ENCODE results near the gene SNRPN. TPM values are rescaled to one million over a fixed set of nuclear protein-coding genes. Genes with fewer than 3 reads are reported as not detected.
"Not testable (repeated sequence)": the region's sequence is repeated elsewhere in the genome, so short reads cannot be mapped to it uniquely, and the experiment has no call there.

SNRPN gene
- 100 to 1,000 TPM; 111 to 124 (median 120) TPM for total RNA-seq
- total RNA-seq (2013): 156 TPM
- total RNA-seq: 3.3 to 20.5 (median 12.6) reads per million in 29 experiments

DNA sequence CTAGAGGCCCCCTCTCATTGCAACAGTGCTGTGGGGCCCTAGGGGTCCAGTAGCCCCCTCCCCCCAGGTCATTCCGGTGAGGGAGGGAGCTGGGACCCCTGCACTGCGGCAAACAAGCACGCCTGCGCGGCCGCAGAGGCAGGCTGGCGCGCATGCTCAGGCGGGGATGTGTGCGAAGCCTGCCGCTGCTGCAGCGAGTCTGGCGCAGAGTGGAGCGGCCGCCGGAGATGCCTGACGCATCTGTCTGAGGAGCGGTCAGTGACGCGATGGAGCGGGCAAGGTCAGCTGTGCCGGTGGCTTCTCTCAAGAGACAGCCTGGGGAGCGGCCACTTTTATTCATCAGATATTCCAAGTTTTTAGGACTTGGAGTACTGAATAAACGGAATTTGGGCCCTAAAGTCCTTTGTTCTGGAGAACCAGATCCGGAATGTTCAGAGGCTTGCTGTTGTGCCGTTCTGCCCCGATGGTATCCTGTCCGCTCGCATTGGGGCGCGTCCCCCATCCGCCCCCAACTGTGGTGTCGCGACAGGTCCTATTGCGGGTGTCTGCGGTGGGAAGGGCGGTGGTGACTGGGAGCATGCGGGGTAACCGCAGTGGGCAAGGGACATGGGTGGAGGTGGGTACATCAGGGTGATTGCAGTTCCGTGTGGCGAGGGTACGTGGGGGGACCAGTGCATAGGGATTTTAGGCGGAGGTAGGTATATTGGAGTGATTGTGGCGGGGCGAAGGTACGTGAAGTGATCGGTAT lies at the start of gene SNRPN, which contains the start of gene SNURF:
TSS of gene SNRPN (plus strand) at position 205 of the 748 bp plus-strand sequence. CDS start 19,467 bp downstream, outside the sequence.
TSS of gene SNURF (plus strand) at position 205 of the 748 bp plus-strand sequence. CDS start at position 267, 62 bp downstream.
- POLR2A ChIA-PET: no interaction called here

DNA sequence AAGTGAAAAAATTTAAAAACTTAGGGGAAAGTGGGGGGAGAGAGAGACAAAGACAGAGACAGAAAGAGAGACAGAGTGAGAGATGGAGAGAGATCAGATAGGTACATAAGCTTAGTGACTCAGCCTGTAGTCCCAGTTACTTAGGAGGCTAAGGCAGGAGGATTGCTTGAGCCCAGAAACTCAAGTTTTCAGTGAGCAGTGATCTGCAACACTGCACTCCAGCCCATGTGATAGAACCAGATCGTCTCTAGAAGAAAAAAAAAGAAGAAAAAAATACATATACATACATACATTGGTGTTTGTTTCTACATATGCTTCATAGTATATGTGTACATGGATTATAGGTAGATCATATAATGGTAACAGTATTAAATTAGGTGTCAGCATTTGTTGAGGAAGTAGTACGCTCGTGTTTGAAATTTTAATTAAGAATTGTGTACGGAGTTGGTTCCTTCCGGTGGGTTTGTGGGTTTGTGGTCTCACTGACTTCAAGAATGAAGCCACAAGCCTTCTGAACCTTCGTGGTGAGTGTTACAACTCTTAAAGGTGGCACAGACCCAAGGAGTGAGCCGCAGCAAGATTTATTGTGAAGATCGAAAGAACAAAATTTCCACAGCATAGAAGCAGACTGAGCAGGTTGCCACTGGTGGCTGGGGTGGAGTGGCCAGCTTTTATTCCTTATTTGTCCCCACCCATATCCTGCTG lies 38.3 kb upstream of the SNRPN start:
- peaks cover 5 to 9% (median 7%) of the 10 kb centered on the region in 3 donors for H3K4me1 Mint-ChIP-seq
- H3K4me3 Mint-ChIP-seq: peak overlapping the region in 1 of 3 donors; percentile 25
- H3K27ac Mint-ChIP-seq: no peak overlapping the region

More for the DNA sequence above, at the start of gene SNRPN, which contains the start of gene SNURF:
- peak; percentile 22 to 76 (median 49) for DNase-seq
- peak within 1 kb of the TSS; percentile 88 for H3K27ac ChIP-seq (ENCODE audit: low read length)
- H3K4me3 ChIP-seq (ENCODE audit: control insufficient read depth in 1 of 2, extremely low read depth in 1 of 2, low read length in 1 of 2): peak within 1 kb of the TSS; percentile 81 to 87
- H3K27ac Mint-ChIP-seq: peak within 1 kb of the TSS; percentile 94 to 96
- no peaks in the 10 kb centered on the region for H3K9me3 ChIP-seq
- peaks cover 6 to 22% (median 18%) of the 10 kb centered on the region in 3 donors for H3K4me1 Mint-ChIP-seq
- peak; percentile 31 to 59 (median 52) for ATAC-seq (replicated peaks in 1 of 4)
- peak within 1 kb of the TSS; percentile 92 to 94 (median 93) for H3K4me3 Mint-ChIP-seq
- CTCF ChIA-PET: no interaction called here
- peaks cover 0 to 2% of the 10 kb centered on the region in 2 donors for H3K27me3 Mint-ChIP-seq
- H3K27me3 ChIP-seq (replicated peaks in 1 of 2; ENCODE audit: control insufficient read depth in 2 of 2, extremely low read depth in 1 of 2, insufficient read depth in 2 of 2, low read length in 1 of 2): peaks cover 0 to 2% of the 10 kb centered on the region in 2 experiments
- H3K36me3 Mint-ChIP-seq: peaks cover 7% of the 10 kb centered on the region
- H3K4me1 ChIP-seq (ENCODE audit: control insufficient read depth in 1 of 2, extremely low read depth in 1 of 2, insufficient read depth in 2 of 2, low read length in 2 of 2): peaks cover 3 to 15% of the 10 kb centered on the region in 2 experiments
- peaks cover 3 to 12% (median 3%) of the 10 kb centered on the region in 3 donors for H3K9me3 Mint-ChIP-seq
- peaks cover 0 to 4% of the 10 kb centered on the region in 2 donors for H3K36me3 ChIP-seq (ENCODE audit: control insufficient read depth in 2 of 2, extremely low read depth in 1 of 2, insufficient read depth in 1 of 2, low read length in 1 of 2)
- WGBS (ENCODE audit: insufficient coverage): 50% methylated on average over 47 of the region's 47 CpGs

GRCh38 chr15:24917431-24917830 lies 37.4 kb upstream of the SNRPN start:
- Histone ChIP-seq H3K4me3 (ENCODE audit: control insufficient read depth in 1 of 2, extremely low read depth in 1 of 2, low read length in 1 of 2) (no peak overlapping the region), H3K9me3 (no peaks in the 10 kb centered on the region), H3K4me1 (ENCODE audit: control insufficient read depth in 1 of 2, extremely low read depth in 1 of 2, insufficient read depth in 2 of 2, low read length in 2 of 2) (no peaks in the 10 kb centered on the region), H3K27me3 (replicated peaks in 1 of 2; ENCODE audit: control insufficient read depth in 2 of 2, extremely low read depth in 1 of 2, insufficient read depth in 2 of 2, low read length in 1 of 2) (no peaks in the 10 kb centered on the region), H3K27ac (ENCODE audit: low read length) (no peak overlapping the region), H3K36me3 (ENCODE audit: control insufficient read depth in 2 of 2, extremely low read depth in 1 of 2, insufficient read depth in 1 of 2, low read length in 1 of 2) (no peaks in the 10 kb centered on the region)
- whole genome bisulfite sequencing (ENCODE audit: insufficient coverage): 97% methylated on average over 6 of the region's 14 CpGs
- Mint-ChIP-seq H3K27me3 (no peaks in the 10 kb centered on the region), H3K4me1 (peaks cover 5 to 9% (median 7%) of the 10 kb centered on the region in 3 donors), H3K4me3 (no peak overlapping the region), H3K36me3 (no peaks in the 10 kb centered on the region), H3K9me3 (peaks cover 7 to 41% (median 28%) of the 10 kb centered on the region in 3 donors), H3K27ac (no peak overlapping the region)
- POLR2A ChIA-PET: no interaction called here
- no peak for DNase-seq
- ATAC-seq (replicated peaks in 1 of 4): no peak
- CTCF ChIA-PET: interaction anchor here in 1 of 2 donors (0.7 kb wide), 1 partner anchor 44 kb away, joined by 3 read pairs; no protein-coding TSS in a partner anchor

More for the DNA sequence above, 38.3 kb upstream of the SNRPN start:
- Histone ChIP-seq H3K4me3 (ENCODE audit: control insufficient read depth in 1 of 2, extremely low read depth in 1 of 2, low read length in 1 of 2) (no peak overlapping the region), H3K27me3 (replicated peaks in 1 of 2; ENCODE audit: control insufficient read depth in 2 of 2, extremely low read depth in 1 of 2, insufficient read depth in 2 of 2, low read length in 1 of 2) (no peaks in the 10 kb centered on the region), H3K36me3 (ENCODE audit: control insufficient read depth in 2 of 2, extremely low read depth in 1 of 2, insufficient read depth in 1 of 2, low read length in 1 of 2) (no peaks in the 10 kb centered on the region), H3K4me1 (ENCODE audit: control insufficient read depth in 1 of 2, extremely low read depth in 1 of 2, insufficient read depth in 2 of 2, low read length in 2 of 2) (no peaks in the 10 kb centered on the region), H3K27ac (ENCODE audit: low read length) (no peak overlapping the region), H3K9me3 (no peaks in the 10 kb centered on the region)
- ChIA-PET POLR2A (no interaction called here), CTCF (interaction anchor here in 1 of 2 donors (0.6 kb wide), 1 partner anchor 1018 kb away, joined by 6 read pairs; no protein-coding TSS in a partner anchor)
- DNase-seq: peak in 4 of 35 experiments; percentile 1 to 23 (median 4)
- no peaks in the 10 kb centered on the region for H3K36me3 Mint-ChIP-seq
- WGBS (ENCODE audit: insufficient coverage): 10% methylated on average over 5 of the region's 8 CpGs
- H3K9me3 Mint-ChIP-seq: peaks cover 11 to 38% (median 28%) of the 10 kb centered on the region in 3 donors
- no peaks in the 10 kb centered on the region for H3K27me3 Mint-ChIP-seq
- ATAC-seq (replicated peaks in 1 of 4): no peak

DNA sequence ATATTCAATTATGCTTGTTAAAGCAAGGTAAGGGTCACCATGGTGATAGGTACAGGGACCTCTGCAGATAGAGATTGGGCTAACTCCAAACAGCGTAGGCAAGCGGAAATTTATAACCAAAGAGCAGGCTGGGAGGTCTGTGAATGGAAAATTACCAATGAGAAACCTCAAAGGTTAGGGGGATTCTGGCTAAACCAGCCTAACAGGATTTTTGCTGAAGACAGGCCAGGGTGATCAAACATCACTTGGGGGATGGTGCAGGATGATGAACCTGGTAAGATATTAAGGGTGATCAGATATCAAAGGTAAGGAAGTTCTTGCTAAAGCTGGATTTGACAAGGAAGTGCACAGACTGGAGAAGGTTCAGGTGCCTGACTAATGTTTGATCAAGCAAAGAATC lies 35.3 kb upstream of the SNRPN start:
- Histone ChIP-seq H3K27ac (ENCODE audit: low read length) (no peak overlapping the region), H3K36me3 (ENCODE audit: control insufficient read depth in 2 of 2, extremely low read depth in 1 of 2, insufficient read depth in 1 of 2, low read length in 1 of 2) (no peaks in the 10 kb centered on the region), H3K27me3 (replicated peaks in 1 of 2; ENCODE audit: control insufficient read depth in 2 of 2, extremely low read depth in 1 of 2, insufficient read depth in 2 of 2, low read length in 1 of 2) (no peaks in the 10 kb centered on the region), H3K4me1 (ENCODE audit: control insufficient read depth in 1 of 2, extremely low read depth in 1 of 2, insufficient read depth in 2 of 2, low read length in 2 of 2) (no peaks in the 10 kb centered on the region), H3K4me3 (ENCODE audit: control insufficient read depth in 1 of 2, extremely low read depth in 1 of 2, low read length in 1 of 2) (no peak overlapping the region), H3K9me3 (no peaks in the 10 kb centered on the region)
- Mint-ChIP-seq H3K36me3 (no peaks in the 10 kb centered on the region), H3K27me3 (no peaks in the 10 kb centered on the region), H3K9me3 (peaks cover 6 to 39% (median 23%) of the 10 kb centered on the region in 3 donors), H3K4me1 (peaks cover 5 to 9% (median 7%) of the 10 kb centered on the region in 3 donors), H3K27ac (no peak overlapping the region), H3K4me3 (no peak overlapping the region)
- ATAC-seq (replicated peaks in 1 of 4): no peak
- 76% methylated on average over 2 of the region's 2 CpGs for WGBS (ENCODE audit: insufficient coverage)
- CTCF ChIA-PET: no interaction called here
- no peak for DNase-seq
- POLR2A ChIA-PET: no interaction called here

DNA sequence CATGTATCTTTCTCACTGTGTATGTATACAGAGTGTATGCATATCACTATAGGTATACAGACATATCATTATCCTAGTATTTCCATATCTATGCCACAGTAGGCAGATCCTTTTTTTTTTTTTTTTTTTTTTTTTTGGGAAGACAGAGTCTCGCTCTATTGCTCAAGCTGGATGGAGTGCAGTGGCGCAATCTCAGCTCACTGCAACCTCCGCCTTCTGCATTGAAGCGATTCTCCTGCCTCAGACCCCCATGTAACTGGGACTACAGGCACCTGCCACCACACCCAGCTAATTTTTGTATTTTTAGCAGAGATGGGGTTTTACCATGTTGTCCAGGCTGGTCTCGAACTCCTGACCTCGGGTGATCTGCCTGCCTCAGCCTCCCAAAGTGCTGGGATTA lies 32.0 kb upstream of the SNRPN start:
- H3K4me1 Mint-ChIP-seq; H3K27ac Mint-ChIP-seq; H3K27me3 ChIP-seq (replicated peaks in 1 of 2; ENCODE audit: control insufficient read depth in 2 of 2, extremely low read depth in 1 of 2, insufficient read depth in 2 of 2, low read length in 1 of 2); H3K4me1 ChIP-seq (ENCODE audit: control insufficient read depth in 1 of 2, extremely low read depth in 1 of 2, insufficient read depth in 2 of 2, low read length in 2 of 2); POLR2A ChIA-PET; H3K4me3 Mint-ChIP-seq; H3K9me3 ChIP-seq; H3K27ac ChIP-seq (ENCODE audit: low read length); H3K36me3 Mint-ChIP-seq; ATAC-seq (replicated peaks in 1 of 4); H3K4me3 ChIP-seq (ENCODE audit: control insufficient read depth in 1 of 2, extremely low read depth in 1 of 2, low read length in 1 of 2); H3K27me3 Mint-ChIP-seq; H3K36me3 ChIP-seq (ENCODE audit: control insufficient read depth in 2 of 2, extremely low read depth in 1 of 2, insufficient read depth in 1 of 2, low read length in 1 of 2); DNase-seq: not testable (repeated sequence)
- H3K9me3 Mint-ChIP-seq: peaks cover 6 to 23% (median 14%) of the 10 kb centered on the region in 3 donors
- 85% methylated on average over 5 of the region's 6 CpGs for WGBS (ENCODE audit: insufficient coverage)
- CTCF ChIA-PET: interaction anchor here in 1 of 2 donors (0.6 kb wide), 1 partner anchor 60 kb away, joined by 6 read pairs; no protein-coding TSS in a partner anchor

DNA sequence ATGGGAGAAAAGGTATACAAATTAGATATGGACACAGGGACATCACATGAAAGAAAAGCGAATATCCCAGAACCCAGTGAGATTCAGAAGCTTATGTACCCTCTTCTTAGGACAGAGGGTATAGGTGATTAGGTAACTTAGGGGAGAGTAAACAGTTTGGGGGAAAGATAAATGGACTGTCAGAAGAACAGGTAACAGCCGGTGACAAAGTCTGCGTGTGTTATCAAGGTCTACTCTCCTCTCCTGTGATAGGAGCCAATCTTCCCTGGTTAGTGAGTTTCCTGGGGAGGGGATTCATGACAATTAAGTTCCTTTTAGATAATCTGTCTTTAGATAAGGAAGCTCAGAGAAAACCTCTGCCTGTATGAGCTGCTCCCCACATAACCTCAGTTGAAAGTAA lies 30.6 kb upstream of the SNRPN start:
- 71% methylated on average over 1 of the region's 3 CpGs for WGBS (ENCODE audit: insufficient coverage)
- CTCF ChIA-PET: no interaction called here
- peaks cover 0 to 4% of the 10 kb centered on the region in 2 experiments for H3K27me3 ChIP-seq (replicated peaks in 1 of 2; ENCODE audit: control insufficient read depth in 2 of 2, extremely low read depth in 1 of 2, insufficient read depth in 2 of 2, low read length in 1 of 2)
- no peaks in the 10 kb centered on the region for H3K4me1 ChIP-seq (ENCODE audit: control insufficient read depth in 1 of 2, extremely low read depth in 1 of 2, insufficient read depth in 2 of 2, low read length in 2 of 2)
- POLR2A ChIA-PET: no interaction called here
- H3K27ac ChIP-seq (ENCODE audit: low read length): no peak overlapping the region
- H3K36me3 ChIP-seq (ENCODE audit: control insufficient read depth in 2 of 2, extremely low read depth in 1 of 2, insufficient read depth in 1 of 2, low read length in 1 of 2): no peaks in the 10 kb centered on the region
- H3K36me3 Mint-ChIP-seq: no peaks in the 10 kb centered on the region
- H3K4me3 ChIP-seq (ENCODE audit: control insufficient read depth in 1 of 2, extremely low read depth in 1 of 2, low read length in 1 of 2): no peak overlapping the region
- H3K27ac Mint-ChIP-seq: no peak overlapping the region
- H3K9me3 Mint-ChIP-seq: peaks cover 11 to 28% (median 17%) of the 10 kb centered on the region in 3 donors
- H3K27me3 Mint-ChIP-seq: no peaks in the 10 kb centered on the region
- H3K9me3 ChIP-seq: no peaks in the 10 kb centered on the region
- ATAC-seq (replicated peaks in 1 of 4) (no peak), DNase-seq (no peak)
- no peak overlapping the region for H3K4me3 Mint-ChIP-seq
- no peaks in the 10 kb centered on the region for H3K4me1 Mint-ChIP-seq
